Measurements from ENCODE around the gene C5orf15. TPM values are rescaled to one million over a fixed set of nuclear protein-coding genes. Genes with fewer than 3 reads are reported as not detected.

C5orf15 gene
- total RNA-seq, 1 experiment from 2014 or later, result 45.2 TPM

- Histone ChIP-seq H3K4me1 (ENCODE audit: insufficient read depth, low read length) (peaks cover 14% of the 10 kb centered on the region), H3K27ac (ENCODE audit: low read length) (no peak overlapping the region), H3K27me3 (ENCODE audit: low read length) (no peaks in the 10 kb centered on the region), H3K4me2 (ENCODE audit: low read length) (no peak overlapping the region), H3F3A (ENCODE audit: low read length, unreplicated experiment) (no peaks in the 10 kb centered on the region), H4K20me1 (ENCODE audit: low read length) (no peaks in the 10 kb centered on the region), H2AFZ (ENCODE audit: low read length) (no peak overlapping the region), H3K9ac (ENCODE audit: low read length) (no peak overlapping the region), H3K9me2 (replicated peaks; ENCODE audit: low read length) (no peaks in the 10 kb centered on the region), H3K79me2 (ENCODE audit: low read length) (peaks cover 70% of the 10 kb centered on the region), H3K9me3 (ENCODE audit: low read length) (no peaks in the 10 kb centered on the region), H3K36me3 (ENCODE audit: low read depth, low read length) (peaks cover 5% of the 10 kb centered on the region; the same call in 1 of the 2 replicates), H3K4me3 (ENCODE audit: low read length) (no peak overlapping the region)
- POLR2A ChIA-PET (ENCODE audit: unreplicated experiment), result no interaction called here
- no TSS peak for BruUV-seq (replicated peaks)
- intact Hi-C loops (cut with micrococcal nuclease), result no loop called here
- ATAC-seq, result no peak
- TF ChIP-seq EZH2 (IDR thresholded peaks at IDR 0.05; ENCODE audit: low read length, unreplicated experiment) (no peak), EZH2phosphoT487 (IDR thresholded peaks at IDR 0.05; ENCODE audit: borderline replicate concordance, low read length) (no peak), CTCF (conservative IDR thresholded peaks at IDR 0.05; ENCODE audit: low read depth, low read length) (no peak)
- CTCF ChIA-PET, result no interaction called here
- DNase-seq, result no peak
These were observed 4.8 kb downstream of the C5orf15 start for GRCh38 chr5:133963493-133964128.

GRCh38 chr5:133962801-133963476, 5.5 kb downstream of the C5orf15 start:
- Histone ChIP-seq H3K4me2 (ENCODE audit: low read length) (no peak overlapping the region), H3K9me3 (ENCODE audit: low read length) (no peaks in the 10 kb centered on the region), H3K27ac (ENCODE audit: low read length) (no peak overlapping the region), H3K9ac (ENCODE audit: low read length) (no peak overlapping the region), H4K20me1 (ENCODE audit: low read length) (no peaks in the 10 kb centered on the region), H2AFZ (ENCODE audit: low read length) (no peak overlapping the region), H3K36me3 (ENCODE audit: low read depth, low read length) (peaks cover 5% of the 10 kb centered on the region; the same call in 1 of the 2 replicates), H3K9me2 (replicated peaks; ENCODE audit: low read length) (no peaks in the 10 kb centered on the region), H3K27me3 (ENCODE audit: low read length) (no peaks in the 10 kb centered on the region), H3K4me3 (ENCODE audit: low read length) (no peak overlapping the region), H3K4me1 (ENCODE audit: insufficient read depth, low read length) (peaks cover 14% of the 10 kb centered on the region), H3K79me2 (ENCODE audit: low read length) (peaks cover 66% of the 10 kb centered on the region), H3F3A (ENCODE audit: low read length, unreplicated experiment) (no peaks in the 10 kb centered on the region)
- no peak for TF ChIP-seq CTCF (conservative IDR thresholded peaks at IDR 0.05; ENCODE audit: low read depth, low read length)
- TF ChIP-seq EZH2 (IDR thresholded peaks at IDR 0.05; ENCODE audit: low read length, unreplicated experiment), result no peak
- no peak for TF ChIP-seq EZH2phosphoT487 (IDR thresholded peaks at IDR 0.05; ENCODE audit: borderline replicate concordance, low read length)
- intact Hi-C loops (cut with micrococcal nuclease), result no loop called here
- no peak for ATAC-seq
- BruUV-seq (replicated peaks), result no TSS peak
- no peak for DNase-seq
- ChIA-PET POLR2A (ENCODE audit: unreplicated experiment) (no interaction called here), CTCF (no interaction called here)

- no peak overlapping the region for H2AFZ ChIP-seq (ENCODE audit: low read length)
- H3K36me3 ChIP-seq (ENCODE audit: low read depth, low read length), result peaks cover 5% of the 10 kb centered on the region; the same call in 1 of the 2 replicates
- H3K27me3 ChIP-seq (ENCODE audit: low read length), result no peaks in the 10 kb centered on the region
- no peaks in the 10 kb centered on the region for H3K9me3 ChIP-seq (ENCODE audit: low read length)
- no peaks in the 10 kb centered on the region for H3K9me2 ChIP-seq (replicated peaks; ENCODE audit: low read length)
- H3F3A ChIP-seq (ENCODE audit: low read length, unreplicated experiment), result no peaks in the 10 kb centered on the region
- CTCF ChIA-PET, result no interaction called here
- H4K20me1 ChIP-seq (ENCODE audit: low read length), result no peaks in the 10 kb centered on the region
- H3K79me2 ChIP-seq (ENCODE audit: low read length), result peaks cover 58% of the 10 kb centered on the region
- POLR2A ChIA-PET (ENCODE audit: unreplicated experiment), result no interaction called here
- TF ChIP-seq EZH2phosphoT487 (IDR thresholded peaks at IDR 0.05; ENCODE audit: borderline replicate concordance, low read length) (no peak), CTCF (conservative IDR thresholded peaks at IDR 0.05; ENCODE audit: low read depth, low read length) (no peak), EZH2 (IDR thresholded peaks at IDR 0.05; ENCODE audit: low read length, unreplicated experiment) (no peak)
- H3K4me1 ChIP-seq (ENCODE audit: insufficient read depth, low read length), result peaks cover 11% of the 10 kb centered on the region
- no peak overlapping the region for H3K27ac ChIP-seq (ENCODE audit: low read length)
- no peak overlapping the region for H3K9ac ChIP-seq (ENCODE audit: low read length)
- no TSS peak for BruUV-seq (replicated peaks)
- intact Hi-C loops (cut with micrococcal nuclease), result no loop called here
- no peak overlapping the region for H3K4me2 ChIP-seq (ENCODE audit: low read length)
- ATAC-seq, result no peak
- DNase-seq, result no peak
- H3K4me3 ChIP-seq (ENCODE audit: low read length), result no peak overlapping the region
These were observed 6.3 kb downstream of the C5orf15 start for GRCh38 chr5:133962131-133962530.
